Esophagus muscularis mucosa (tissue), 4 donors: ENCODE results near the gene OLFML1. TPM values are rescaled to one million over a fixed set of nuclear protein-coding genes. Genes with fewer than 3 reads are reported as not detected.
"Not testable (repeated sequence)": the region's sequence is repeated elsewhere in the genome, so short reads cannot be mapped to it uniquely, and the experiment has no call there.

Experiments
- DNase-seq: peaks from one replicate; pipeline ENCODE4 v3.0.0-alpha.2; 2017; ENCODE audit errors: extremely low spot score
- H3K27ac ChIP-seq, 4 donors: fragments of 200-600 bp; sonication (generic); replicated peaks in 1 of 4; 1 replicate in 3 of 4; 2 replicates in 1 of 4; pipeline ENCODE4 v1.5.1; 2016 to 2019; ENCODE audit warnings: mild to moderate bottlenecking in 1 of 4
- H3K27me3 ChIP-seq, 4 donors: fragments of 200-600 bp; sonication (generic); one replicate each; pipeline versions ENCODE4 v1.5.1 to v1.6.0; 2016 to 2019
- H3K36me3 ChIP-seq, 4 donors: fragments of 200-600 bp; sonication (generic); one replicate each; pipeline ENCODE4 v1.5.1; 2016 to 2019
- H3K4me1 ChIP-seq, 4 donors: fragments of 200-600 bp; sonication (generic); one replicate each; pipeline ENCODE4 v1.5.1; 2016 to 2019
- H3K4me3 ChIP-seq, 4 donors: fragments of 200-600 bp; sonication (generic); 1 replicate in 2 of 4; 2 replicates in 2 of 4; pipeline ENCODE4 v1.5.1; 2016 to 2019; ENCODE audit warnings: mild to moderate bottlenecking in 4 of 4, moderate library complexity in 1 of 4
- H3K9me3 ChIP-seq, 4 donors: fragments of 200-600 bp; sonication (generic); 1 replicate in 3 of 4; 2 replicates in 1 of 4; pipeline ENCODE4 v1.5.1; 2016 to 2019
- EP300 ChIP-seq: sonication (generic); formaldehyde crosslinking; IDR thresholded peaks from one replicate; pipeline ENCODE4 v1.6.1; 2017; ENCODE audit warnings: antibody characterized with exemption
- POLR2A ChIP-seq: fragments of 450-650 bp; IDR thresholded peaks from one replicate; pipeline ENCODE4 v1.6.1; 2017; ENCODE audit warnings: antibody characterized with exemption, moderate library complexity, mild to moderate bottlenecking, low read depth
- POLR2AphosphoS5 ChIP-seq, 2 donors: sonication (generic); formaldehyde crosslinking; IDR thresholded peaks; one replicate each; pipeline ENCODE4 v1.6.1; 2017; ENCODE audit warnings: antibody characterized with exemption in 2 of 2
- WGBS: methylation state at CpG from one replicate; pipeline ENCODE4 v1.1.5; 2018; 5-methylcytosine and 5-hydroxymethylcytosine counted together
- intact Hi-C: fragments of 100-400 bp; cut with DNase I; formaldehyde crosslinking; loops from one replicate; pipeline ENCODE4 v1.15.1; 2023
- total RNA-seq, 4 donors: library from RNA; depleted of rRNA; stranded (reverse); fragments of >200 nt; gene quantifications; one replicate each; pipeline versions ENCODE4 v1.1.0 to v1.2.1, GENCODE V29; 2016
- TF ChIP-seq, protein P1 (sequence below), 3 experiments: fragments of 200-600 bp in 2 of 3; fragments of 450-650 bp in 1 of 3; sonication (generic) in 2 of 3; IDR thresholded peaks; one replicate each; pipeline ENCODE4 v1.5.1; 2017 to 2019; ENCODE audit warnings: antibody characterized with exemption in 3 of 3, mild to moderate bottlenecking in 2 of 3, moderate library complexity in 1 of 3

OLFML1 gene
- total RNA-seq, 4 donors from 2014 or later = 5.6 to 10.8 (median 7.7) TPM

DNA sequence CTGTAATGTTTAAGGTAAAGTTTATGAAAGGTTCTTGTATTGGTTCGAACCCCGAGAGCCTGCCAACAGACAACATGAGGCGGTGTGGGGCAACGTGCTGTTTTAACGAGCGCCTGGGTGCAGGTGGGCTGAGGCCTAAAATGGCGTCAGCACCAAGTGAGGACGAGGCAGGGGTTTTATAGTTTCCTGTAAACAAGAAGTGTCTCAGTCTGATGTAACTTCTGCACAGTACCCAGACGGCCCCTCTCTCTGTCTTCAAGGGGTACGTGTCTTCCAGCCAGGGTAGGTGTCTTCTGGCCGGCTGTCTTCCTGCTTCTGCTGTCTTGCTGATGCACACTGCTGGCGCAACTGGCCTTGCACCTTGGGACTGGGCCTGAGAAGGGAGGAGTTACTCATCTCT is 31.2 kb downstream of the OLFML1 start:
- DNase-seq = no peak
- TF ChIP-seq POLR2AphosphoS5 (IDR thresholded peaks at IDR 0.05) (no peak), EP300 (no peak), POLR2A (no peak)
- TF ChIP-seq, protein P1, sequence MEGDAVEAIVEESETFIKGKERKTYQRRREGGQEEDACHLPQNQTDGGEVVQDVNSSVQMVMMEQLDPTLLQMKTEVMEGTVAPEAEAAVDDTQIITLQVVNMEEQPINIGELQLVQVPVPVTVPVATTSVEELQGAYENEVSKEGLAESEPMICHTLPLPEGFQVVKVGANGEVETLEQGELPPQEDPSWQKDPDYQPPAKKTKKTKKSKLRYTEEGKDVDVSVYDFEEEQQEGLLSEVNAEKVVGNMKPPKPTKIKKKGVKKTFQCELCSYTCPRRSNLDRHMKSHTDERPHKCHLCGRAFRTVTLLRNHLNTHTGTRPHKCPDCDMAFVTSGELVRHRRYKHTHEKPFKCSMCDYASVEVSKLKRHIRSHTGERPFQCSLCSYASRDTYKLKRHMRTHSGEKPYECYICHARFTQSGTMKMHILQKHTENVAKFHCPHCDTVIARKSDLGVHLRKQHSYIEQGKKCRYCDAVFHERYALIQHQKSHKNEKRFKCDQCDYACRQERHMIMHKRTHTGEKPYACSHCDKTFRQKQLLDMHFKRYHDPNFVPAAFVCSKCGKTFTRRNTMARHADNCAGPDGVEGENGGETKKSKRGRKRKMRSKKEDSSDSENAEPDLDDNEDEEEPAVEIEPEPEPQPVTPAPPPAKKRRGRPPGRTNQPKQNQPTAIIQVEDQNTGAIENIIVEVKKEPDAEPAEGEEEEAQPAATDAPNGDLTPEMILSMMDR (IDR thresholded peaks at IDR 0.05) = no peak
- 93% methylated on average over 12 of the region's 12 CpGs for WGBS
- no peak overlapping the region for H3K27ac ChIP-seq
- no peaks in the 10 kb centered on the region for H3K36me3 ChIP-seq
- no peaks in the 10 kb centered on the region for H3K27me3 ChIP-seq
- peaks cover 22 to 34% (median 28%) of the 10 kb centered on the region in 4 donors for H3K4me1 ChIP-seq
- intact Hi-C loops = no loop called here
- no peaks in the 10 kb centered on the region for H3K9me3 ChIP-seq
- no peak overlapping the region for H3K4me3 ChIP-seq

DNA sequence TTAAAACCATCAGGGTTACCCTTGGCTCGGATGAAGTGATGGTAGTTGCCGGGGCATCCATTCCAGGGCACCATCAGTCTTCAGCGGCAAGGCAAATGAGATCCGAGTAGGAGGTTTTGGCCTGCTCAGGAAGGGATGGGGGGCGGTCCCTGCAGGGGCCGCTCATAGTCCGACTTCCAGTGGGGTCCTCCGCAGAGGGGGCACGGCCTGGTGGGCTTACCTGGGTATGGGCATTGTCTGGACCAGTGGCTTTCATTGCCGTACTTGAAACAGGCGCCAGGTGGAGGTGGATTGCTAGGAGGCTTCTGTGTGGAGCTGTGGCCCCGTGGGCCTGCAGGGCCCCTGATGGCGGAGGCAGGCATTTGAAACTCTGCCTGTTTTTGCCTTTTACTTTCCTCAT is 32.4 kb downstream of the OLFML1 start:
- H3K36me3 ChIP-seq, H3K27me3 ChIP-seq, H3K9me3 ChIP-seq, DNase-seq, H3K27ac ChIP-seq, H3K4me3 ChIP-seq, intact Hi-C loops: not testable (repeated sequence)
- 97% methylated on average over 13 of the region's 13 CpGs for WGBS
- H3K4me1 ChIP-seq = peaks cover 10 to 28% (median 22%) of the 10 kb centered on the region in 4 donors

DNA sequence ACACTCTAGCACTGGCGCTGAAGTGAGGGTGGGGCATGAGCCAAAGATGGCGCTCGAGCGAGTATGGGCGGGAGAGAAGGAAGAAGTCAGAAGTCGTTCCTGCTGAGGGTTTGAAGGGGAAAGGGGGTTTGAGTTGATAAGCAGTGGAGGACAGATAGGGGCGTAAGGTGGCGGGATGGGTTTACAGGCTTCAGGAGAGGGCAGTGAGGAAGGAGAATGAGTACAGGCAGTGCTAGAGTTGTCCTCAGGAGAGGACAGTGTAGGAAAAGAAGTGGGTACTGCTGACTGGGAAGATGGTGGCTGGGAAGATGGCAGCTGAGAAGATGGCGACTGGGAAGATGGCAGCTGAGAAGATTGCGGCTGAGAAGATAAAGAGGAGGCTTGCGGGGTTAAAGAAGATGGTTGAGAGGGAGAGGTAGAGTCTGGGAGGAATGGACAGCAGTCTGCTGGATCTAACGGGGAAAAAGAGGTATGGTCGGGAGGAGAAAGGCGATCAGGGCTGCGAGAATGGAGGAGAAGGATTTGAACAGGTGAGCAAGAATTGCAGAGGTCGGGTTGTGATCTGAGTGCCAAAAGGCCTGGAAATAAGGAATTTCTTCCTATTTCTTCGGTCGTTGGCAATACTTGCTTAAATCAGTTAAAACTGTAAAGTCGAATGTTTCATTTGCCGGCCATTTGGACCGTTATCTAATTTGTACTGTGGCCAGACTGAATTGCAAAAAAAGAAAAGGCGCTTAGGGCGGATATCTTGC is 33.7 kb downstream of the OLFML1 start:
- H3K4me1 ChIP-seq = peaks cover 11 to 32% (median 21%) of the 10 kb centered on the region in 4 donors
- H3K27me3 ChIP-seq = no peaks in the 10 kb centered on the region
- H3K36me3 ChIP-seq = no peaks in the 10 kb centered on the region
- intact Hi-C loops = no loop called here
- no peak for DNase-seq
- WGBS = 94% methylated on average over 23 of the region's 23 CpGs
- no peak overlapping the region for H3K4me3 ChIP-seq
- H3K27ac ChIP-seq = no peak overlapping the region
- no peak for TF ChIP-seq POLR2AphosphoS5 (IDR thresholded peaks at IDR 0.05)
- TF ChIP-seq, protein P1 (IDR thresholded peaks at IDR 0.05) = no peak
- TF ChIP-seq EP300 = no peak
- no peak for TF ChIP-seq POLR2A
- no peaks in the 10 kb centered on the region for H3K9me3 ChIP-seq

DNA sequence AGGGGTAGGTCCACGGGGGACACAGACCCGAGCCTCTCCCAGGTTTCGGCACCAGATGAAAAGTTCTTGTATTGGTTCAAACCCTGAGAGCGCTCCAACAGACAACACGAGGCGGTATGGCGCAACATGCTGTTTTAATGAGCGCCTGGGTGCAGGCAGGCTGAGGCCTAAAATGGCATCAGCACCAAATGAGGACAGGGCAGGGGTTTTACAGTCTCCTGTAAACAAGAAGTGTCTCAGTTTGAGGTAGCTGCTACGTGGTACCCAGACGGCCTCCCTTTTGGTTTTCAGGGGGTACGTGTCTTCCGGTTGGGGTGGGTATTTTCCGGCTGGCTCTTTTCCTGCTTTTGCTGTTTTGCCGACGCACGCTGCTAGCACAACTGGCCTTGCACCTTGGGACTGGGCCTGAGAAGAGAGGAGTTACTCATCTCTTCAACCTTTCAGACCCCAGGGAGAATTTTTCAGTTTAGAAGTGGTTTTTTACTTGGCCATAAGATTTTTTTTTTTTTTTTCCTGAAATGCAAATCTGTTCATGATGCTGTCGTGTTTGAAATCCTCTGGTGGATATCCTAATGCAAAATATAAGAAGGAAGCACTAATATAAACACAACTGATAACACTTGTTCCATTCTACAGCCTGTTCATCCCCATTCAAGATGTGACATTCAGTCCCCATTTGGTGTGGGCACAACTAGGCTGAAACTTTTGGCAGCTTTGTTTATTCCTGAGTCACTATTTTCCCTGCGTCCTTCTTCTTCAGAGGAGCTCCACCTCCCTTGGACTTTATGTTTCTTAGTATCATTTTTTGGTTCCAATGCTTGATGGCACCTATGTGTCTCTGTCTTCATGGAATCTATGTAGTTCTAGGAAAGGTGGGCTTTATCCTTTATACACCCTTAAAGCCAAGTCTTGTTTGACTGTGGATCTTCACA is 35.0 kb downstream of the OLFML1 start:
- 89% methylated on average over 17 of the region's 18 CpGs for WGBS
- Histone ChIP-seq H3K27ac (peak overlapping the region in 2 of 4 donors; percentile 25 to 44), H3K27me3 (no peaks in the 10 kb centered on the region), H3K4me1 (peaks cover 4 to 27% (median 17%) of the 10 kb centered on the region in 4 donors), H3K36me3 (no peaks in the 10 kb centered on the region), H3K9me3 (no peaks in the 10 kb centered on the region), H3K4me3 (no peak overlapping the region)
- no peak for DNase-seq
- TF ChIP-seq POLR2A = no peak
- intact Hi-C loops = no loop called here

DNA sequence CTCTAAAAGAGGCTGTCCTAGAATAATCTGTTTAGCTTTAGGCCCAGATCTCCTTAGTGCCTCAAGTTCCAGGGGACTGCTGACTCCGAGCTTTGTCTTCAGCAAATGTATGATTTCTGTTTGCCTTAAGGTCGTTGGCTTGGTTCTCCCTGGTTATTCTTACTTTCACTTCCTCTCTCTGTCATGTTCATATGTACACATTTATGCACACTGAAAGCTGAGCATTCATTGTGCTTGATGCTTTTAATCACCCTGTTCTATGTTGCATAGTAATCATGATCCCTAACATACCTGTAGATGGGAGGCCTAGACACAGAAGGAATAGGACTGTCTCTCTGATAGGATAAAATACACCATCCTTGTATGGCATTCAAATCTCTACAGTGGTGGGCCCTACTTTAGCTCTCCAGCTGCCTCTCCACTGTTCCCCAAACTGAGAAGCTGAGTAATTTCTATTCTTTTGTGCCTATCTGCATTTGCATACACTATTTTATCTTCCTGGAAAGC is 35.7 kb downstream of the OLFML1 start:
- Histone ChIP-seq H3K4me1 (peaks cover 4 to 24% (median 17%) of the 10 kb centered on the region in 4 donors), H3K9me3 (no peaks in the 10 kb centered on the region), H3K36me3 (no peaks in the 10 kb centered on the region), H3K4me3 (no peak overlapping the region), H3K27me3 (no peaks in the 10 kb centered on the region), H3K27ac (peak overlapping the region in 3 of 4 donors; percentile 23 to 44 (median 25))
- TF ChIP-seq, protein P1 (IDR thresholded peaks at IDR 0.05) = no peak
- no peak for TF ChIP-seq EP300
- no peak for TF ChIP-seq POLR2A
- TF ChIP-seq POLR2AphosphoS5 (IDR thresholded peaks at IDR 0.05) = no peak
- WGBS = 58% methylated on average over 2 of the region's 2 CpGs
- intact Hi-C loops = no loop called here
- DNase-seq = no peak
